RWPE1 (cell line): ENCODE measurements around the gene POLR2F.

Experiments
- CTCF ChIA-PET: fragments of 350-600 bp; sonication (Branson Sonifier 250); formaldehyde crosslinking; extraction: SDS; loops from one replicate; lab custom pipeline; 2021; lab: Yijun Ruan, JAX
- POLR2A ChIA-PET: fragments of 400-600 bp; formaldehyde crosslinking; extraction: SDS; loops from one replicate; lab custom pipeline; 2020; ENCODE audit warnings: antibody characterized with exemption; ENCODE audit not compliant: low non-redundant PET; lab: Yijun Ruan, JAX
- DNase-seq: peaks from one replicate; pipeline ENCODE4 v3.0.0; 2012; ENCODE audit warnings: low spot score
- H3K27ac ChIP-seq: fragments of 450-650 bp; 2 replicates; pipeline ENCODE4 v1.5.1; 2017
- CTCF ChIP-seq: fragments of 450-650 bp; conservative IDR thresholded peaks from 2 replicates; pipeline ENCODE4 v1.5.1; 2017; ENCODE audit warnings: low read depth, mild to moderate bottlenecking

The POLR2F gene

GRCh38 chr22:37916311-37916710 is 37.2 kb upstream of the POLR2F start:
- peak overlapping the region; percentile 44 for H3K27ac ChIP-seq
- TF ChIP-seq CTCF, result no peak
- ChIA-PET CTCF (no interaction called here), POLR2A (no interaction called here)
- DNase-seq, result no peak

- TF ChIP-seq CTCF, result no peak
- no peak for DNase-seq
- H3K27ac ChIP-seq, result peak overlapping the region; percentile 44
- POLR2A ChIA-PET, result no interaction called here
- CTCF ChIA-PET, result interaction anchor here (0.6 to 0.7 kb wide), 2 partner anchors 16 kb away, joined by 3 read pairs; no protein-coding TSS in a partner anchor
Measured at GRCh38 chr22:37917874-37918548, 35.5 kb upstream of the POLR2F start.

- H3K27ac ChIP-seq, result peak overlapping the region; percentile 44
Measured at GRCh38 chr22:37918580-37919270, 34.8 kb upstream of the POLR2F start.

GRCh38 chr22:37920126-37920525 is 33.4 kb upstream of the POLR2F start:
- ChIA-PET CTCF (interaction anchor here (0.7 kb wide), 1 partner anchor 103 kb away, joined by 4 read pairs; no protein-coding TSS in a partner anchor), POLR2A (no interaction called here)
- DNase-seq, result no peak
- no peak for TF ChIP-seq CTCF
- H3K27ac ChIP-seq, result peak overlapping the region; percentile 28

More at GRCh38 chr22:37918580-37919270, 34.8 kb upstream of the POLR2F start:
- no peak for DNase-seq
- ChIA-PET CTCF (interaction anchor here (0.7 kb wide), 1 partner anchor 15 kb away, joined by 3 read pairs; no protein-coding TSS in a partner anchor), POLR2A (no interaction called here)
- TF ChIP-seq CTCF, result no peak

GRCh38 chr22:37922191-37922590 is 31.3 kb upstream of the POLR2F start:
- no peak for DNase-seq
- POLR2A ChIA-PET, result interaction anchor here (0.6 kb wide), 1 partner anchor 19 kb away, joined by 3 read pairs; no protein-coding TSS in a partner anchor
- CTCF ChIA-PET, result no interaction called here

More at GRCh38 chr22:37922191-37922590, 31.3 kb upstream of the POLR2F start:
- TF ChIP-seq CTCF, result no peak
- H3K27ac ChIP-seq, result peak overlapping the region; percentile 42
